ENCODE results near the gene KDM5B.
A peak's percentile ranks its signal among the peaks of the same experiment; 100 is the strongest.

Gene KDM5B

GRCh38 chr1:202710070-202711045 lies 97.9 kb downstream of the KDM5B start, which contains the start of gene SYT2:
Gene SYT2, minus strand, starts transcription at chr1:202710454. Its CDS starts 104,682 bp downstream, at chr1:202605772.
- Histone ChIP-seq H3K9me3 (ENCODE audit: insufficient read depth, low read depth, low read length) (no peaks in the 10 kb centered on the region), H3K36me3 (ENCODE audit: insufficient read depth, low read length) (no peaks in the 10 kb centered on the region), H3K27me3 (ENCODE audit: insufficient read depth, low read length) (peaks cover 44% of the 10 kb centered on the region), H3K4me1 (ENCODE audit: insufficient read depth, low read length) (peaks cover 27% of the 10 kb centered on the region), H3K9ac (ENCODE audit: low read depth, low read length) (peak within 1 kb of the TSS; percentile 48), H3K4me3 (ENCODE audit: low read length) (peak within 1 kb of the TSS; percentile 64), H3K27ac (ENCODE audit: low read depth, low read length) (no peak within 1 kb of the TSS; the same call in 1 of the 2 replicates)
- WGBS = 3% methylated on average over 61 of the region's 64 CpGs

GRCh38 chr1:202709276-202710041 lies 98.8 kb downstream of the KDM5B start:
- peaks cover 44% of the 10 kb centered on the region for H3K27me3 ChIP-seq (ENCODE audit: insufficient read depth, low read length)
- H3K36me3 ChIP-seq (ENCODE audit: insufficient read depth, low read length) = no peaks in the 10 kb centered on the region
- WGBS = 3% methylated on average over 34 of the region's 34 CpGs
- peaks cover 33% of the 10 kb centered on the region for H3K4me1 ChIP-seq (ENCODE audit: insufficient read depth, low read length)
- no peak overlapping the region; the same call in 1 of the 2 replicates for H3K27ac ChIP-seq (ENCODE audit: low read depth, low read length)
- H3K9ac ChIP-seq (ENCODE audit: low read depth, low read length) = peak overlapping the region; percentile 48
- peak overlapping the region; percentile 64 for H3K4me3 ChIP-seq (ENCODE audit: low read length)
- H3K9me3 ChIP-seq (ENCODE audit: insufficient read depth, low read depth, low read length) = no peaks in the 10 kb centered on the region

GRCh38 chr1:202708456-202709275 lies 99.6 kb downstream of the KDM5B start:
- no peaks in the 10 kb centered on the region for H3K9me3 ChIP-seq (ENCODE audit: insufficient read depth, low read depth, low read length)
- H3K27me3 ChIP-seq (ENCODE audit: insufficient read depth, low read length) = peaks cover 44% of the 10 kb centered on the region
- no peaks in the 10 kb centered on the region for H3K36me3 ChIP-seq (ENCODE audit: insufficient read depth, low read length)
- 69% methylated on average over 12 of the region's 12 CpGs for WGBS
- peaks cover 33% of the 10 kb centered on the region for H3K4me1 ChIP-seq (ENCODE audit: insufficient read depth, low read length)
- peak overlapping the region; percentile 64 for H3K4me3 ChIP-seq (ENCODE audit: low read length)
- no peak overlapping the region for H3K9ac ChIP-seq (ENCODE audit: low read depth, low read length)
- H3K27ac ChIP-seq (ENCODE audit: low read depth, low read length) = no peak overlapping the region

- Histone ChIP-seq H3K27me3 (ENCODE audit: insufficient read depth, low read length) (peaks cover 41% of the 10 kb centered on the region), H3K9me3 (ENCODE audit: insufficient read depth, low read depth, low read length) (no peaks in the 10 kb centered on the region), H3K27ac (ENCODE audit: low read depth, low read length) (no peak overlapping the region), H3K9ac (ENCODE audit: low read depth, low read length) (no peak overlapping the region), H3K36me3 (ENCODE audit: insufficient read depth, low read length) (no peaks in the 10 kb centered on the region), H3K4me3 (ENCODE audit: low read length) (no peak overlapping the region), H3K4me1 (ENCODE audit: insufficient read depth, low read length) (peaks cover 21% of the 10 kb centered on the region)
- WGBS = 87% methylated on average over 5 of the region's 5 CpGs
Observed at GRCh38 chr1:202706851-202707250, 101.4 kb downstream of the KDM5B start.

GRCh38 chr1:202704601-202705000 lies 103.6 kb downstream of the KDM5B start:
- Histone ChIP-seq H3K27ac (ENCODE audit: low read depth, low read length) (no peak overlapping the region), H3K4me1 (ENCODE audit: insufficient read depth, low read length) (peaks cover 13% of the 10 kb centered on the region), H3K27me3 (ENCODE audit: insufficient read depth, low read length) (peaks cover 18% of the 10 kb centered on the region), H3K9ac (ENCODE audit: low read depth, low read length) (no peak overlapping the region), H3K4me3 (ENCODE audit: low read length) (no peak overlapping the region), H3K36me3 (ENCODE audit: insufficient read depth, low read length) (no peaks in the 10 kb centered on the region), H3K9me3 (ENCODE audit: insufficient read depth, low read depth, low read length) (no peaks in the 10 kb centered on the region)
- WGBS = 85% methylated on average over 4 of the region's 4 CpGs

GRCh38 chr1:202703191-202703590 lies 105.0 kb downstream of the KDM5B start:
- 79% methylated on average over 2 of the region's 6 CpGs for WGBS
- Histone ChIP-seq H3K9me3 (ENCODE audit: insufficient read depth, low read depth, low read length) (no peaks in the 10 kb centered on the region), H3K27me3 (ENCODE audit: insufficient read depth, low read length) (peaks cover 4% of the 10 kb centered on the region; the same call in 1 of the 2 replicates)

GRCh38 chr1:202702088-202702487 lies 106.1 kb downstream of the KDM5B start:
- H3K36me3 ChIP-seq (ENCODE audit: insufficient read depth, low read length) = no peaks in the 10 kb centered on the region
- no peaks in the 10 kb centered on the region for H3K9me3 ChIP-seq (ENCODE audit: insufficient read depth, low read depth, low read length)
- no peak overlapping the region for H3K27ac ChIP-seq (ENCODE audit: low read depth, low read length)
- H3K4me3 ChIP-seq (ENCODE audit: low read length) = no peak overlapping the region
- 57% methylated on average over 4 of the region's 5 CpGs for WGBS
- H3K27me3 ChIP-seq (ENCODE audit: insufficient read depth, low read length) = no peaks in the 10 kb centered on the region
- H3K9ac ChIP-seq (ENCODE audit: low read depth, low read length) = no peak overlapping the region
- peaks cover 8% of the 10 kb centered on the region for H3K4me1 ChIP-seq (ENCODE audit: insufficient read depth, low read length)

More at GRCh38 chr1:202703191-202703590, 105.0 kb downstream of the KDM5B start:
- Histone ChIP-seq H3K36me3 (ENCODE audit: insufficient read depth, low read length) (no peaks in the 10 kb centered on the region), H3K9ac (ENCODE audit: low read depth, low read length) (no peak overlapping the region), H3K4me3 (ENCODE audit: low read length) (no peak overlapping the region), H3K27ac (ENCODE audit: low read depth, low read length) (no peak overlapping the region), H3K4me1 (ENCODE audit: insufficient read depth, low read length) (peaks cover 8% of the 10 kb centered on the region)

GRCh38 chr1:202701200-202701599 lies 107.0 kb downstream of the KDM5B start:
- Histone ChIP-seq H3K27ac (ENCODE audit: low read depth, low read length) (no peak overlapping the region), H3K4me1 (ENCODE audit: insufficient read depth, low read length) (peaks cover 8% of the 10 kb centered on the region), H3K4me3 (ENCODE audit: low read length) (no peak overlapping the region), H3K9ac (ENCODE audit: low read depth, low read length) (no peak overlapping the region), H3K9me3 (ENCODE audit: insufficient read depth, low read depth, low read length) (no peaks in the 10 kb centered on the region), H3K36me3 (ENCODE audit: insufficient read depth, low read length) (no peaks in the 10 kb centered on the region), H3K27me3 (ENCODE audit: insufficient read depth, low read length) (no peaks in the 10 kb centered on the region)
- 95% methylated on average over 2 of the region's 3 CpGs for WGBS

GRCh38 chr1:202700061-202700460 lies 108.2 kb downstream of the KDM5B start:
- Histone ChIP-seq H3K27me3 (ENCODE audit: insufficient read depth, low read length) (no peaks in the 10 kb centered on the region), H3K9me3 (ENCODE audit: insufficient read depth, low read depth, low read length) (no peaks in the 10 kb centered on the region), H3K4me3 (ENCODE audit: low read length) (no peak overlapping the region), H3K27ac (ENCODE audit: low read depth, low read length) (no peak overlapping the region), H3K4me1 (ENCODE audit: insufficient read depth, low read length) (peaks cover 7% of the 10 kb centered on the region), H3K36me3 (ENCODE audit: insufficient read depth, low read length) (no peaks in the 10 kb centered on the region), H3K9ac (ENCODE audit: low read depth, low read length) (no peak overlapping the region)
- 88% methylated on average over 5 of the region's 5 CpGs for WGBS

- 92% methylated on average over 8 of the region's 8 CpGs for WGBS
- no peaks in the 10 kb centered on the region; the same call in 1 of the 2 replicates for H3K4me1 ChIP-seq (ENCODE audit: insufficient read depth, low read length)
- H3K27me3 ChIP-seq (ENCODE audit: insufficient read depth, low read length) = no peaks in the 10 kb centered on the region
- H3K4me3 ChIP-seq (ENCODE audit: low read length) = no peak overlapping the region
- no peaks in the 10 kb centered on the region for H3K36me3 ChIP-seq (ENCODE audit: insufficient read depth, low read length)
- no peak overlapping the region for H3K27ac ChIP-seq (ENCODE audit: low read depth, low read length)
- no peak overlapping the region for H3K9ac ChIP-seq (ENCODE audit: low read depth, low read length)
- H3K9me3 ChIP-seq (ENCODE audit: insufficient read depth, low read depth, low read length) = no peaks in the 10 kb centered on the region
Observed at GRCh38 chr1:202698276-202698675, 109.9 kb downstream of the KDM5B start.

Measured in HUES64 (cell line).